SKM-1 (cell line): ENCODE results near the gene TRAPPC14.
A peak's percentile ranks its signal among the peaks of the same experiment; 100 is the strongest.

Experiments used
- DNase-seq: peaks from one replicate; lab custom pipeline; 2025; ENCODE audit not compliant: unreplicated experiment; lab: John Stamatoyannopoulos, UW

Gene TRAPPC14

GRCh38 chr7:100126239-100126930, 32.1 kb downstream of the TRAPPC14 start:
- DNase-seq, result no peak

- no peak for DNase-seq
These were observed 34.0 kb downstream of the TRAPPC14 start for GRCh38 chr7:100124301-100125230.

DNA sequence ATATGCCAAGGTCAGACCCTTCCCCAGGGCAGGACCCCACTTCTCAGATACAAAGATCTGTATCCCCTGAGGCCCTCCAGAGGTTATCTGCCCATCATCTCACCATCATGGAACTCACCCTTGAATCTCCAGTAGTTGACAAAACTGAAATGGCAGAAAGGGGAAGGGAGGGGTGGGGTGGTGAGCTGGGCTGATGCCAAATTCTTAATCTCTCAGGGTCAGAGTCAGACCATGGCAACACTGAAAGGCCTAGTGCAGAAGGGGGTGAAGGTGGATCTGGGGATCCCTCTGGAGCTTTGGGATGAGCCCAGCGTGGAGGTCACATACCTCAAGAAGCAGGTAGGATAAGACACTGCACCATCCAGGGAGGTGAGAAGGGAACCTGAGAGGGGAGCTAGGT, 36.0 kb downstream of the TRAPPC14 start:
- no peak for DNase-seq

GRCh38 chr7:100122067-100122466, 36.5 kb downstream of the TRAPPC14 start:
- DNase-seq, result no peak

DNA sequence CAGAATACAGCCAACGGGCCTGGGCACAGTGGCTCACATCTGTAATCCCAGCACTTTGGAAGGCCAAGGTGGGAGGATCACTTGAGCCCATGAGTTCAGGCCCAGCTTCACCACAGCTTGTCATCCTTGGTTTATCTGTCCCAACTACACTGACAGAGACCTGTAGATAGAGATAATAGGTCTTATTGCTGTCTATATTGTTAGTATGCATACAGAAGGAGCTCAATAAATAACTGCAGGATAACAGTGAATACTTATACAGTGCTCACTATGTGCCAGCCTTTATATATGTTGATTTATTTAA, 37.8 kb downstream of the TRAPPC14 start:
- no peak for DNase-seq

- no peak for DNase-seq
These were observed 38.4 kb downstream of the TRAPPC14 start for GRCh38 chr7:100119970-100120732.

GRCh38 chr7:100119072-100119969, 39.2 kb downstream of the TRAPPC14 start, which contains the start of the genes CNPY4 and TAF6:
TSS of gene CNPY4 (plus strand) at chr7:100119634. CDS start at chr7:100119745, 111 bp downstream.
TSS of gene TAF6 (minus strand) at chr7:100119358. CDS start at chr7:100114209, 5,149 bp downstream.
- peak; percentile 83 for DNase-seq

- no peak for DNase-seq
These were observed 40.0 kb downstream of the TRAPPC14 start for GRCh38 chr7:100118388-100119071.

- no peak for DNase-seq
These were observed 43.5 kb downstream of the TRAPPC14 start for GRCh38 chr7:100115026-100115425.

GRCh38 chr7:100111914-100112313, 46.6 kb downstream of the TRAPPC14 start:
- no peak for DNase-seq

DNA sequence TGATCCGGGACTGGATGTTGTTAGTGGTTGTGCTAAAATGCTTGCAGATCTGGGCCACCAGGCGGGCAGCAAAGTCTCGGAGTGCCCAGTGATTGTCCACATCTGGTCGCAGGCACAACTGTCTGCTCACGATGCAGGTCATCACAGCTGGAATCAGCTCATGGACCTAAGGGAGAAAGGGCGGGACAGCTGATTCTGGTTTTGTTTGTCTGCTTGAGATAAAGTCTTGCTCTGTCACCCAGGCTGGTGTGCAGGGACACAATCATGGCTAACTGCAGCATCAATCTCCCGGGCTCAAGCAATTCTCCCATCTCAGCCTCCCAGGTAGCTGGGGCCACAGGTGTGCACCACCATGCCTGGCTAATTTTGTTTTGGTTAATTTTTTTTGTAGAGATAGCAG, 47.4 kb downstream of the TRAPPC14 start:
- DNase-seq, result no peak

GRCh38 chr7:100109521-100110163, 48.9 kb downstream of the TRAPPC14 start:
- DNase-seq, result no peak

DNA sequence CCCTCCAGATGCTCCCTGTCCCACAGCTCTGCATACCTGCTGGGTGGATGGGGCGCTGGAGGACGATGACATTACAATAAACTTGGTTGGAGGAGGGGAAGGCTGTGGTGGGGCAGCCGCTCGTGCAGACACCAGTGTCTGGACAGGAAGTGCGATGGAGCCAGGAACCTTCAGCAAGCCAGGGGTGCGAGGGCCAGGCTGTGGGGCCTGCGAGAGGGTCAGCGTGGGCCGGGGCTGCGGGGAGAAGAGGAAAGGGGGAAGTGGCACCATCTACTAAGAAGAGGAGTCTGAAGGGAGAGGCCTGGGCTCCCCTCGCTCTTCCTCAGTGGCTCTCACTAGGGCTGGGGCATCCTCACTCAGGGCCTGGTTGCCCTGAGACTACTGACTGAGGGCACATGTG, 50.6 kb downstream of the TRAPPC14 start:
- no peak for DNase-seq

DNA sequence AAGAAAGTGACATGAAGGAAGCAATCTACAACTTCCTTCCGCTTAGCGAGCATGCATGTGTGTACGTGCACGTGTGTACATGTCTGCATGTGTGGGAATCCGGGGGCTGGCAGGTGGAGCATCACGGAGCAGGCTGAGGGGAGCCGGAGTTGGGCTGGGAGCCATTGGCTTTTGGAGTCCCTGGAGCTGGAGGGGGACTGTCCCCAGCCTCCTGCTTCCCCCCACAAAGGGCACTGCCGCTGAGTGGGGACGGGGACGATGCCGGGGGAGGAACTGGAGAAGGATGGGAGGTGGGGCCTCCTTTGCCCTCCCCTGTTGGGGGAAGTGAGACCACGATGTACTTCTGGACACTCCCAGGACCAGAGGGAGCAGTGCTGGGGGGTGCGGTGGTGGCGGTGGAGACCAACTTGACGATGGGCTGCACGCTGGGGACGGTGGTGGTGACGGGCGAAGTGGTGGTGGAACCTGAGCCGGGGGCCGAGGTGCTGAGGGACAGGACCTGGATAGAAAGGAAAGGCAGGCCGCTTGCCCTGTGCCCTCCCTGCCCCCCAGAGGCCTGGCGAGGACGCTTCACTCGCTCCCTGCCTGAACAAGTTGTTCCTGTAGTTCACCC, 51.3 kb downstream of the TRAPPC14 start:
- DNase-seq, result no peak

DNA sequence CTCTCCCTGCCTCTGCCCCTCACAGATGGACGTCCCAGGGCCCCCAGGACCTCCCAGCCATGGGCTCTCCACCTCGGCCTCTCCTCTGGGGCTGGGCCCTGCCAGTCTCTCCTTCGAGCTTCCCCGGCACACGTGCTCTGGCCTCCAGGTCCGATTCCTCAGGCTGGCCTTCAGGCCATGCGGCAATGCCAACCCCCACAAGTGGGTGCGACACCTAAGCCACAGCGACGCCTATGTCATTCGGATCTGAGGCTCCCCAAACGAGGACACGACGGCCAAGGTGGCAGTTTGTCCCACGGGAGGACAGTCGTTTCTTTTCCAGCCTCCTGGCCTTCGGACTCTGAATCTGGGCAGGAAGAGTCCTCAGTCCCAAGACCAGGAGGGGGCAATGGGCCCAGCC, 51.9 kb downstream of the TRAPPC14 start:
- no peak for DNase-seq

- DNase-seq, result no peak
These were observed 53.0 kb downstream of the TRAPPC14 start for GRCh38 chr7:100105534-100105933.
